GM12874 (cell line): ENCODE measurements around the gene BCL6B.

Experiments
- CTCF ChIP-seq: IDR thresholded peaks from 2 replicates; pipeline ENCODE4 v1.5.1; 2011; ENCODE audit warnings: low read depth, mild to moderate bottlenecking, control low read depth, low read length, moderate library complexity; ENCODE audit not compliant: insufficient read depth

Gene BCL6B, protein sequence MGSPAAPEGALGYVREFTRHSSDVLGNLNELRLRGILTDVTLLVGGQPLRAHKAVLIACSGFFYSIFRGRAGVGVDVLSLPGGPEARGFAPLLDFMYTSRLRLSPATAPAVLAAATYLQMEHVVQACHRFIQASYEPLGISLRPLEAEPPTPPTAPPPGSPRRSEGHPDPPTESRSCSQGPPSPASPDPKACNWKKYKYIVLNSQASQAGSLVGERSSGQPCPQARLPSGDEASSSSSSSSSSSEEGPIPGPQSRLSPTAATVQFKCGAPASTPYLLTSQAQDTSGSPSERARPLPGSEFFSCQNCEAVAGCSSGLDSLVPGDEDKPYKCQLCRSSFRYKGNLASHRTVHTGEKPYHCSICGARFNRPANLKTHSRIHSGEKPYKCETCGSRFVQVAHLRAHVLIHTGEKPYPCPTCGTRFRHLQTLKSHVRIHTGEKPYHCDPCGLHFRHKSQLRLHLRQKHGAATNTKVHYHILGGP

GRCh38 chr17:7022781-7023571, at the start of gene BCL6B:
BCL6B (plus strand) TSS chr17:7023050; CDS start chr17:7023672, 622 bp downstream.
- TF ChIP-seq CTCF: no peak

- no peak for TF ChIP-seq CTCF
Measured at GRCh38 chr17:6981426-6981825, 41.4 kb upstream of the BCL6B start.

DNA sequence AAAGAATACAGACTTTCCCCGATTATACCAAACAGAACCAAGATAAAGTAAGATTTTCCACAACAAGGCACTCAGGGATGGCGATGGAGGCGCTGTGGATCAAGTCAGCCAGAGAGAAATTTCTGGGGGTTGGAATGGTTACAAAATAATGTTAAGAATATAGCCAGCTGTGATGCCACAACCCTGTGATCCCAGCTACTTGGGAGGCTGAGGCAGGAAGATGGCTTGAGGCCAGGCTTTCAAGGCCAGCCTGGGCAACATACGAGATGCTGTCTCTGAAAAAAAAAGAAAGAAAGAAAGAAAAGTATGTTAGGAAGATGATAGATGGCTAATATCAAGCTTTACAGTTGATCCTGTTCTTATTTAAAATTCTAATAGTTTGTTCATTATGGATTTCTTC, 37.6 kb upstream of the BCL6B start:
- no peak for TF ChIP-seq CTCF

- no peak for TF ChIP-seq CTCF
Measured at GRCh38 chr17:6986676-6987075, 36.2 kb upstream of the BCL6B start.

DNA sequence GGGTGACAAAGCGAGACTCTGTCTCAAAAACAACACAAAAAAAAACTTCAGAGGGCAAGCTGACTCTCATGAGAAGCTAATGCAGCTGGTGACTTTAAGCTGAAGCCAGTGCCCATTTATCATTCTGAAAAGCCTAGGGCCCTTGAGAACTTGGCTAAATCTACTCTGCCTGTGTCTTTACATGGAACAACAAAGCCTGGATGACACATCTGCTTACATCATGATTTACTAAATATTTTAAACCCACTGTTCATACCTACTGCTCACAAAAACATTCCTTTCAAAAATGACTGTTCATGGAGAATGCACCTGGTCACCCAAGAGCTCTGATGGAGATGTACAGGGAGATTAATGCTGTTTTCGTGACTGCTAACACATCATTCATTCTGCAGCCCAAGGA, 33.1 kb upstream of the BCL6B start:
- TF ChIP-seq CTCF: no peak

DNA sequence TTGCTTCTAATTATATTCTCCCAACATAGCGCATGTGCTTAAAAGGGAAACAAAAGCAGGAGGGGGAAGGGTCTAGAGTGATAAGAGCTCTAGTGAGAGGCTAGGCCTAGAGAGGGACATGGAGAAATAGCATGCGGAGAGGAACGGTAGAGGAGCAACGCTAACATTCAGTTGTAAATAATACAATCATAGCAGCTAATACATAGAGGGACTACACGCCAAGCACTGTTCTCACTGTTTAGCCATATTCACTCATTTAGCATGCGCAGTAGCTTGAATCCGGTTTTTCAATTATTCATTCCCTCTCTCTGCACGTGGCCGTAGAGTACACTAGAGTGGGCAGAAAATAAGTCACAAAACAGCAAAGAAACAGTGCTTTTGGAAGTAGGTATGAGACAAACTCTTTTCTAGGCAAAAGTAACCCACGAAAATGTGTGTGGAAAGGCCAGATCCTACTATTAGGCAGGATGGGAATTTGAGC, 28.7 kb upstream of the BCL6B start:
- no peak for TF ChIP-seq CTCF

DNA sequence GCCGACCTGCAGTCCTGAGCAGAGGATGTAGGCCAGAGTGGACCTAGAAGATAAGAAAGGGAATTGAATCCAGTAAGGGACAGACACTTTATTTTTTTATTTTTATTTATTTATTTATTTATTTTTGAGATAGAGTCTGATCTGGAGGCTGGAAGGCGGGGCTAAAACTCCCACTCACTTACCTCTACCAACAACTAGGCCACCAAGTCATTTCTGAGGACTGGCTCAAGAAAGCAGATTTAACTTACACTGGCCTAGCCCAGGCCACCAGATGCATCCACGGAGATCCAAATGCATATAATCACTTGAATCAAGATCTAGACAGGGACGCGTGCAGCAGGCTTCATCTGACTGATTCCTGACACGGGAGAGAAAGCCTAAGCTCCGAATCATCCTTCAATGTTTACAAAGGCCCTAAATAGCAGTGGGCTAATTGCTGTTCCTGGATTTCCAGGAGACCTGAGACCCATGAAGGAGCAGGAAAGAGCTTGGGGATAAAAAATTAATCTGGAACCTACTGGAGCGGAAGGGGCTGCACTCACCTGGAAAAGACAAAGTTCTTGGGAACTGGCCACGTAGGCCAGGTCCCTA, 28.1 kb upstream of the BCL6B start:
- no peak for TF ChIP-seq CTCF
